Activated T-cell treated with anti-CD3 and anti-CD28 coated beads for 24 hours (primary cell): ENCODE measurements around the gene HRC.
"Not testable (repeated sequence)": the region's sequence is repeated elsewhere in the genome, so short reads cannot be mapped to it uniquely, and the experiment has no call there.

Experiments
- DNase-seq: peaks from one replicate; pipeline ENCODE4 v3.0.0-alpha.2; 2020; ENCODE audit warnings: low read depth

HRC gene

GRCh38 chr19:49155005-49155819 lies at the start of gene HRC:
Gene HRC (minus strand): TSS chr19:49155396. CDS start chr19:49155237, 159 bp downstream.
- no peak for DNase-seq

GRCh38 chr19:49201042-49201441 lies 45.8 kb upstream of the HRC start:
- no peak for DNase-seq

- no peak for DNase-seq
These were observed 45.2 kb upstream of the HRC start for GRCh38 chr19:49200238-49200862.

- DNase-seq: no peak
These were observed 41.5 kb upstream of the HRC start for GRCh38 chr19:49196527-49197240.

- DNase-seq: no peak
These were observed 39.2 kb upstream of the HRC start for GRCh38 chr19:49194408-49194807.

- DNase-seq: no peak
These were observed 38.7 kb upstream of the HRC start for GRCh38 chr19:49193822-49194394.

GRCh38 chr19:49190781-49191180 lies 35.6 kb upstream of the HRC start:
- DNase-seq: no peak

GRCh38 chr19:49189259-49189658 lies 34.1 kb upstream of the HRC start:
- no peak for DNase-seq

GRCh38 chr19:49188626-49189200 lies 33.5 kb upstream of the HRC start:
- DNase-seq: no peak

GRCh38 chr19:49186108-49186507 lies 30.9 kb upstream of the HRC start:
- DNase-seq: no peak

GRCh38 chr19:49182848-49183375 lies 27.7 kb upstream of the HRC start:
- no peak for DNase-seq

- DNase-seq: not testable (repeated sequence)
These were observed 27.0 kb upstream of the HRC start for GRCh38 chr19:49182010-49182847.

GRCh38 chr19:49180659-49181058 lies 25.5 kb upstream of the HRC start:
- DNase-seq: no peak

GRCh38 chr19:49173198-49173597 lies 18.0 kb upstream of the HRC start:
- no peak for DNase-seq

GRCh38 chr19:49168421-49168820 lies 13.2 kb upstream of the HRC start:
- DNase-seq: no peak

GRCh38 chr19:49167857-49168409 lies 12.7 kb upstream of the HRC start:
- no peak for DNase-seq

- no peak for DNase-seq
These were observed 10.7 kb upstream of the HRC start for GRCh38 chr19:49165865-49166301.

- DNase-seq: no peak
These were observed 10.0 kb upstream of the HRC start for GRCh38 chr19:49165111-49165750.

GRCh38 chr19:49161987-49162386 lies 6.8 kb upstream of the HRC start:
- DNase-seq: no peak
